Amniotic epithelial cell (primary cell): ENCODE measurements around the gene PCNT.

Experiments
- DNase-seq: peaks from one replicate; pipeline ENCODE4 v3.0.0-alpha.2; 2010; ENCODE audit warnings: low read depth

The PCNT gene

DNA sequence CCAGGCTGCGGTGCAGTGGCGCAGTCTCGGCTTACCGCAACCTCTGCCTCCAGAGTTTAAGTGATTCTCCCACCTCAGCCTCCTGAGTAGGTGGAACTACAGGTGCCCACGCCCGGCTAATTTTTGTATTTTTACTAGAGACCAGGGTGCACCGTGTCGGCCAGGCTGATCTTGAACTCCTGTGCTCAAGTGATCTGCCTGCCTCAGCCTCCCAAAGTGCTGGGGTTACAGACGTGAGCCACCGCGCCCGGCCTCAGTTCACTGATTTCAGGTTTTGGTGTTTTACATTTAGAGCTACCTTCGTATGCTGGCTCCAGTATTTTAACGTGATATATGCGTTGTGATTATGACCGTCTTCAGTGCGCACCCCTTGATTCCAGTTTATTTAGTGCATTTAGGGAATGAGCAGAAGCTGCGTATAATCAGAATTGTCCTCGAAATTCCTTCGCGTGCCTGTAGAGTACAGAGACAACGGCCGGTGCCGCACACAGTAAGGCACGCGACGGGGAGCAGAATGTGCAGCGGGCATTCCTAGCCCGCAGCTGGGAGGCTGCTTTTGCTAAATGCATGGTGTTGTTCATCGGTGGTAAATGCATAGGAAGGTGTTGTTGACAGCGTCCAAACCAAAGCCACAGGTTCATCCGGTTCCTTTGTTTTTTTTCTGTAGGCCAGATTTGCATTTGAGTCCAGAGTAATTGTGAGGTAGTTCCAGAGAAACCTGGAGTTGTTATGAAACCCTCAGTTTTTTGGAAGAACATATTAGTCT, 85.9 kb downstream of the PCNT start:
- DNase-seq = no peak

DNA sequence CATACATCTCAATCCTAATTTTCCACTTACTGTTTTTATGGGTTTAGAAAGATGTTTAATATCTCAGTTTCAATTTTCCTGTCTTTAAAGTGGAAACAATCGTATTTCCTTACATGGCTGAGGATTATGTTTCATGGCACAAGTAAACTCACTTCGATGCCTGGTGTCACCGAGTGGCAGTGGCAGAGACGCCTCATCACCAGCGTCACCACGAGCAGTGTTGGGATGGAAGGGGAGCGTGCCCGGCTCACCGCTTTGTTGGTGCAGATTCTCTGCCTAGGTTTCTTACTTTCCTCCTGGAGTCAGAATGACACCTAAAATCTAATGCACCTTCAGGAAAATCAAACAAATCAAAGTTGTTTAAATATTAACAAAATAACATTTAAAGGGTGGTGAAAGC, 86.6 kb downstream of the PCNT start:
- no peak for DNase-seq

DNA sequence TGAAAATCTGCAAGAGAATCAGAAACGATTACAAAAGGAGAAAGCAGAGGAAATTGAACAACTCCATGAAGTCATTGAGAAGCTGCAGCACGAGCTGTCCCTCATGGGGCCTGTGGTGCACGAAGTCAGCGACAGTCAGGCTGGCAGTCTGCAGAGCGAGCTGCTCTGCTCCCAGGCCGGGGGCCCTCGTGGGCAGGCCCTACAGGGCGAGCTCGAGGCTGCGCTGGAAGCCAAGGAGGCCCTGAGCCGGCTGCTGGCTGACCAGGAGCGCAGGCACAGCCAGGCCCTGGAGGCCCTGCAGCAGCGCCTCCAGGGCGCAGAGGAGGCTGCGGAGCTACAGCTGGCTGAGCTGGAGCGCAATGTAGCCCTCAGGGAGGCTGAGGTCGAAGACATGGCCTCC, 87.3 kb downstream of the PCNT start:
- no peak for DNase-seq

DNA sequence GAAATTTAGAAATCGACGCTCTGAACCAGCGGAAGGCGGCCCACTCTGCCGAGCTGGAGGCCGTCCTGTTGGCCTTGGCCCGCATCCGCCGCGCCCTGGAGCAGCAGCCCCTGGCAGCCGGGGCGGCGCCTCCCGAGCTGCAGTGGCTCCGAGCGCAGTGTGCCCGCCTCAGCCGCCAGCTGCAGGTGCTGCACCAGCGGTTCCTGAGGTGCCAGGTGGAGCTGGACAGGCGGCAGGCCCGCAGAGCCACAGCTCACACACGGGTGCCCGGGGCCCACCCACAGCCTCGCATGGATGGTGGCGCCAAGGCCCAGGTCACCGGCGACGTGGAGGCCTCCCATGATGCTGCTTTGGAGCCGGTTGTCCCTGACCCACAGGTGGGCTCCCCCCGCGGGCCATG, 87.7 kb downstream of the PCNT start:
- DNase-seq = no peak

DNA sequence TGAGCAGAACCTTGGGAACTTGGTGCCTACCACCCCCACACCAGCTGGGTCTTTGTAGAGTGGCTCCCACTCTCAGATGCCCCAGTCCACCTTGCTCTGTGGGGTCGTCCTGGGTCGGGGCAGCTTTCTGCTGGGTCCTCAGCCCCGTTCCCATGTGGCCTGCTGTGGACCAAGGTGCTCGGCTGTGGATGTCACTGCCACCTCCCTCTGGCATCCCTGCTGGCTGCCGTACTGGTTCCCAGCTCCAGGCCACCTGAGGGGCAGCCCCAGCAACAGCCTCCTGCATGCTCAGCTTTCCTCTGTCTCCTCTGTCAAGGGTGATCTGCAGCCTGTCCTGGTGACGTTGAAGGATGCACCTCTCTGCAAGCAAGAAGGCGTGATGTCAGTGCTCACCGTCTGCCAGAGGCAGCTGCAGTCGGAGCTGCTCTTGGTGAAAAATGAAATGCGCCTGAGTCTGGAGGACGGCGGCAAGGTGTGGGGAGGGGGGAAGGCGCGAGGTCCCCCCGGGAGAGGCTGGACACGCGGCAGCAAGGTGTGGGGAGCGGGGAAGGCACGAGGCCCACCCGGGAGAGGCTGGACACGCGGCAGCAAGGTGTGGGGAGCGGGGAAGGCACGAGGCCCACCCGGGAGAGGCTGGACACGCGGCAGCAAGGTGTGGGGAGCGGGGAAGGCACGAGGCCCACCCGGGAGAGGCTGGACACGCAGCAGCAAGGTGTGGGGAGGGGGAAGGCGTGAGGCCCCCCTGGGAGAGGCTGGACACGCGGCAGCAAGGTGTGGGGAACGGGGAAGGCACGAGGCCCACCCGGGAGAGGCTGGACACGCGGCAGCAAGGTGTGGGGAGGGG, 88.8 kb downstream of the PCNT start:
- DNase-seq = no peak

DNA sequence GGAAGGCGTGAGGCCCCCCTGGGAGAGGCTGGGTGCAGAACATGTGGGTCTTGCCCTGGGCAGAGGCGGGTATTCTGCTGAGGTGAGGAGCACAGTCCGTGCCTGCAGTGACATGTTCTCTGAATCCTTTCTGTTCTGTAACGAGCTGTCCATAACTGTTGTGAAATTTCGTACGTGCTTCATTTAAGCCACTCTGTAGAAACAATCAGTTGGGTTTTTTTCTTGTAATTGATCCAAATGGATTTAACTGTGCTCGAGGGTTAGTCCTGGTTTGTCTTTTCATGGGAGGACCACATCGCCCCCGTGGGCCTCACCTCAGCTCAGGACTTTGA, 89.4 kb downstream of the PCNT start:
- no peak for DNase-seq

DNA sequence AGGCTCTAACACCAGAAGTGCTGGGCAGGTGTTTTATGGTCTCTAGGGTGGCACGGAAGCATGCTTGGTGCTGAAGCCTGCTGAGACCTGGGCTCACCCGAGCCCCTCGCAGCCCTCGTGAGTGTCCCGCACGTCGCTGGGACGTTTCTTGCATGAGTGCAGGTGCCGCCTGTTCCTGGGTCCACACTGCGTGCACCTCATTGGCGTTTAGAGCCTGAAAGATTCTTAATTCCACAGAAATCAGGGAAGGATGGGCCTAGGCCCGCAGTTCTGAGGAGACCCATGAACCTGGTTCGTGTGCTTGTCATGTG, 91.0 kb downstream of the PCNT start:
- DNase-seq = no peak

DNA sequence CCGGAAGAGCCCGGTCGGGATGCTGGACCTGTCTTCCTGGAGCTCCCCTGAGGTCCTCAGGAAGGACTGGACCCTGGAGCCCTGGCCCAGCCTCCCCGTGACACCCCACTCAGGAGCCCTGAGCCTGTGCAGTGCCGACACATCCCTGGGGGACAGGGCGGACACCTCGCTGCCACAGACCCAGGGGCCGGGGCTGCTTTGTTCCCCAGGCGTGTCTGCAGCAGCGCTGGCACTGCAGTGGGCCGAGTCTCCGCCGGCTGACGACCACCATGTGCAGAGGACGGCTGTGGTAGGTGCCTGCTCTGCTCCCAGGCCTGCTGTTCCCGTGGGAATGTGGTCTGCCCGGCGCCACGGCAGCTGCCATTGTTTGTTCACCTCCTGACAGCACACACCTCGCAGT, 92.6 kb downstream of the PCNT start:
- DNase-seq = no peak

DNA sequence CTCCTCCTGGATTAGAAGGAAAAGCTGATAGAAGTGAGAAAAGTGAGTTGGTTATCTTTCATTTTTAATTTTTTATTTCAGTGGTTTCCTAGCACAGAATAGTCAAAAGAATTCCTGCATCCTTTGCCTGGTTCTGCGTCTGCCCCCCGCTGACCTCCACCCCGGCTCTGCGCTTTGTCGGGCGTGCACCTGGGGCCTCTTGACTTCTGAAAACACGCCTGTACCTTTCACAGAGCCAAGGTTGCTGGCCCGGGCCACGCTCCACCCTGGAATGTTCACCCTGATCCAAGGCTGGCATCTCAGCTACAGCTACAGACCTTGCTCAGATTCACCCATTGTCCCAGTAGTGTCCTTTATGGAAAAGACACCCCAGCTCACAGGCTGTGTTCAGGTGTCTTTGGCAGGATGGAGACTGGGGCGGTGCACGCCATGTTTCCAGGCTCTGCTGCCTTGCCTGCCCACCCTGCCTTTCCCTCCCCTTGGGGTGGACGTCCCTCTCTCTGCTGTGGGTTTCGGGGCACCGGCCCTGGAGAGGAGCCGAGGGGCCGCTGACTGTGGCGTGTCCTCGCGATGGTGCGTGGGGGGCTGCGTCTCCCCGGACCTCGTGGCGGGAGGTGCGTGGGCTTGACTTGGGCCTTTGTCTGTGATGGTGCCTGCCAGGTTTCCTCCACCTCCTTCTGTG, 94.5 kb downstream of the PCNT start:
- DNase-seq = no peak

DNA sequence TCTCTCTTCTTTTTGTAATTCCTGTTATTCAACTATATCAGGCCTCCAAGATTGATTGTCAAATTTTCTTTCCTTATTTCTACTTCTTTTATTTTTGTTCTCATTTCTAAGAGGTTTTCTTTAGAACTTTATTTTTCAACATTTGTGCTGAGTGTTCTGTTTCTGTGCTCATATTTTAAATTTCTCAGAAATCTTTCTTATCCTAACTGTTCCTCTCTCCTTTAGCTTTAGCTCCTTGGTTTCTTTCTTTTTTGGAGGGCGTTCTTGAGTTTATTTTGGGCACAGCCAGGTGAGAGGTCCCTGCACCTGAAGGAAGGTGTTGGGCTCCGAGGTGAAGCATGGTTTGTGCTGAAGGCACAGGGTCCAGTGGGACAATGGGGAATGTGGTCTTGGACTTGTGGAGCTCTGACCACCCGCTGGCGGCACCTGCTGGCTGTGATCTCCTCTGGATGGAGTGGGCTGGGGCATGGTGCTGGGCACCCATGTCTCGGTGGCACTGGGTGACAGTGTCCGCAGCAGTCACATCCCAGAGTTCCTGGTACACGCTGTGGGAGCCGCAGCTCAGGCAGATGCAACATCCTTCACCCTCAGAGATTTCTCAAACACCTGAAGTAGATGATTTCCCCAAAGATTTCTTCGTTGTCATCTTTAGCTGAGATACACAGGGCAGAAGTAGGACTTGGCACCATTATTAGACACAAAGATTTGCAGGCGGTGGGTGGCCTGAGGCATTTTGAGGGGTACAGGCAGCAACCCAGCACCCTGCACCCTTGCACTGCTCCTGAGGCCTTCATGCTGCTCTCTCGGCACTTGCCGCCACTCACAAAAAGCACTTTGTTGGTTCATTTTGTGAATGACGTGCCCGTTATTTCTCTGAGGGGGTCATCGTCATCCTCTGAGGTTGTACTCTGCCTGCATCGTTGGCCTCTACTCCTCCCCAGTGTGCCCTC, 96.6 kb downstream of the PCNT start:
- no peak for DNase-seq

DNA sequence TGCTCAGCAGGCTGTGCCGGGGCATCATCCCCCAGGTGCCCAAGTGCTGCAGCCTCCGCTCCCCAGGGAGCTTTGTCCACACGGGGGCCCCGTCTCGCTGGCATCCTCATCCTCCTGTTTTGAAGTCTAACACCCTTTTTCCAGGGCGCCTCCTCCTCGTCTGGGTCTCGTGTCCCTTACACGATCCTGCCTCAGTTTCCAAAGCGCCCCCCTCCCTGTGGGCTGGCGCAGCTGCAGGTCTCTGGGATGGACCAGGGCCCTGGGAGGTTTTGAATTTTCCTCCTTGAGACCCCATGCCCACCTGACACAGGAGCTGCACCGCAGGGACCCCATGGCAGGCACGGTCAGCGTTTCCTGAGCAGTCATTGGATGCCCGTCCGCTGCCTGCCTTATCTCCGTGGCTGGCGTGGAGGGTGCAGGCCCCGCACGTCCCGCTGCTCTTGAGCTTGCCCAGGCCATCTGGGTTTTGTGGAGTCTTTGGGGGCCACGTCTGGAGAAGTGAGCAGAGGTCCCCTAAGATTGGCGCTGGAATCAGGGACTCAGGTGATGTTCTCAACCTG, 97.3 kb downstream of the PCNT start:
- no peak for DNase-seq

DNA sequence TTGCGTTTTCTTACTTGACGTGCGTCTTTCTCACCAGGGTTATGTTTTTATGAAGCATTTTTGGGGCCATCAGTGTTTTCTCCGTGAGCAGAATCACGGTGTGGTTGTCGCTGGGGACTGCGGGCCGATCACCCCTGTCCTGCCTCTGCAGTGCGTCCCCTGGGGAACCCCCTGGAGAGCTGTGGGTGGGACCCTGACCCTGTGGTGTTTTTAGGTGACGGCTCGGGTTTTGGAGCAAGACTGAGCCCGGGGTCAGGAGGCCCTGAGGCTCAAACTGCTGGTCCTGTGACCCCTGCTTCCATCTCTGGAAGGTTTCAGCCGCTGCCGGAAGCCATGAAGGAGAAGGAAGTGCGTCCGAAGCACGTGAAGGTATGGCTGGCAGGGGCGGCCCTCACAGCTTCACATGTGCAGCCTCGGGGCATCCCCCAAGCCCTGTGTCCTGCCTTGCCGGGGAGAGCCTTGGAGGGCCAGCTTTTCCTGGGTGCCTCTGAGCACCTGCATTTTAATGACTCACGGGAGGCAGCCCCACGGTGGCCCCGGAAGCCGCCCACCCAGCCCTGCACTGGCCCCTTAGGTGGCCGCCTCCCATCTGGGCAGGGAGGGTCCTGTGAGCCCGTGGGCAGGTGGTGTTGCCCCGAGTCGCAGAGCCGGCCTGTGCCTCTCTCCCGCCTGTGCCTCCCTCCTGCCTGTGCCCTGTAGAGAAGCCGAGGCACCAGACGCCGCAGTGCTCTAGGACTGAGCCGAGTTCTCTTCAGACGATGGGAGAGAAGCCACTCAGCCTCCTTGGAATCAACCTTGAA, 98.0 kb downstream of the PCNT start:
- no peak for DNase-seq

DNA sequence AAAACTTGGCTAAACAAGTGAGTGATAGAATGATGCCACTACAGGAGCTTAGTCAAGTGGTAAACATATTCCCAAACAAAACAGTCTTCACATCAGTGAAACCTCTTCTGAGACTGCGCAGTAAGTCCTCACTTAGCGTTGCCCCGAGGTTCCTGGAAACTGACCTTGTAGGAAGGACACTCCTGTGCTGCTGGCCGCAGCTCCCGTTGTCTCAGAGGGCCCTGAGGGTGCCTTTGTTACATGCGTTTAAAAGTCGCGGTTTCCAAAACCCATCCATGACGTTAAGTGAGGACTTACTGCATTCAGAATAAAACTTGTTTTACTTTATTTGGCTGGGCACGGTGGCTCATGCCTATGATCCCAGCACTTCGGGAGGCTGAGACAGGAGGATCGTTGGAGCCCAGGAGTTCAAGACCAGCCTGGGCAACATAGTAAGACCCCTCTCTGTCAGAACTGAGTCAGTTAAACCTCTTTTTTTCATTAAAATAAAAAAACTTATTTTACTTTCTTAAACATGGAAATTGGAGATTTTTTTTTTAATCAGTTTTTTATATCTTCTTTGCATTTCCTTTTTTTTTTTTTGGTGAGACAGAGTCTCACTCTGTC, 98.8 kb downstream of the PCNT start:
- DNase-seq = no peak

DNA sequence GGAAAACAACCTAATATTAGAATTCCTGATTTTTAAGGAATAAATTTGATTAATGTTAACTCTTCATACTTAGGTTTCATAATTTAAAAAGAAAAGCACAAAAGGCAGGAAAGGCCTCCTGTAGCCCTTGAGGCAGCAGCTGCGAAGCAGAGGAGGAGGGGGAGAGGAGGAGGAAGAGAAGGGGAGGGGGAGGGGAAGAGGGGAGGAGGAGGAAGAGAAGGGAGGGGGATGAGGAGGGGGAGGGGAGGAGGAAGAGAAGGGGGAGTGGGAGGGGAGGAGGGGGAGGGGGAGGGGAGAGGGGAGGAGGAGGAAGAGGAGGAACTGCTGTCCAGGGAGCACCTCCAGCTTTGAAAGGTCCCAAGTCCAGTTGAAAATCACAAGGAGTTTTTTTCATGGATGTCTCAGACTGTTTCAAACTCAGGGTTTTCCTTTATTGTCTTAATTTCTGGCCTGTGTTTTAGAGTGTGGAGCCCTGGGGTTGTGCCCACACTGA, 99.6 kb downstream of the PCNT start:
- DNase-seq = no peak

DNA sequence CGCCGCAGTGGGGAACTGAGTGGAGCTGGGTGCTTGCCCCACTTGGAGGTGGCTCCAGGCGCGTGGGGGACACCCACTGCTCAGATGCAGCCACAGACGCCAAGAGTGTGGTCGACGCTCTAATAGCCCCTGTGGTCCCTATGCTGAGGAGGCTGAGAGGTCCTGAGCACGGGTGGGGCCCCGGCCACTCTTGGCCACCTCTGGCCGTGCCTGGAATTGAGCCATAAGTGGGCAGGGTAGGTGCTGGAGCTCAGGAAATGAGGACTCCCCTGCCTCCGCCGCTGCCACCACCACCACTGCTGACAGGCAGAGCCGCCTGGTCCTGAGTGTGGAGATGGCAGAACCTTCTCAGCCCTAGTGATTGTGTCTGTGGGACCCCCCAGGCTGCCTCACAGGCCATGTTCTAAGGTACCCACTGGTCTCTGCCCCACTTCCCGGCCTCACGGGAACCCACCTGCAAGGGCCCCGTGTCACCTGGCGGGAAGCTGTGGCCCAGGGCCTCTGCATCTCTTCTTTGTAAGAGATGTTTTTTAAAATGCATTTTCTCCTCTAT, 100.2 kb downstream of the PCNT start:
- DNase-seq = no peak

DNA sequence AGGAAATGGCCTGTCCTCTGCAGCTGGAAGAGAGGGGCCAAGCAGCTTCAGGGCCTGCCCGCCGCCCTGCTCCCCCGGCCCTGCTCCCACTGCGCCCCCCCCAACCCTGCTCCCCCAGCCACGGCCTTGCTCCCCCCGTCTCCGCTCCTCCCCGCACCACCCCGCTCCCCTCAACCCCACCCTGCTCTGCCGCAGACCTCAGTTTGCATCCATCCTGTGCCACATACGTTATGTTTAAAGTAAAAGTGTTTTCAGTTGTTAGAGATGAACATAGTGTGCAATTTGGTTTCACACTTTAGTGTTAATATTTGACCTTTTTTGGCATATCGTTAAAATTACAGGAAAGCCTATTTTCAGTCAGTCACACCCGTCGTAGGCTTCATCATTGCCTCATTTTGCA, 100.7 kb downstream of the PCNT start:
- DNase-seq = no peak

DNA sequence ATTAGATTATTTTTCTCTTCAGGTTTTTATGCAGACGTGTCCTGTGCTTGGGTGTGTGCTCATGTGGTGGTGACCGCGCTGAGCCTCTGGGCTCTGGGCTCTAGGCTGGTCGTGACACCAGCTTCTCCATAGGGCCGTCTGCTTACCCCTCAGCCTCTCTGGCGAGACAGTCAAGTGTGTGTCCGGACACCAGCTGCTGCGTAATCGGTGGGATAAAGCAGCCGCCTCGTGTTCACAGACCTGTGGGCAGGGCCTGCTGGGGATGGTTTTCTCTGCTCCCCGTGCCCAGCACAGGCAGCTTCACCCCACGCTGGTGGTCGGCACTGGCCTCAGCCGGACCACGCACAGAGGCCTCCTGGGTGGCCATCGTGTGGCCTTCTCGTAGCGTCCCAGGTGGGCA, 101.1 kb downstream of the PCNT start:
- DNase-seq = no peak

DNA sequence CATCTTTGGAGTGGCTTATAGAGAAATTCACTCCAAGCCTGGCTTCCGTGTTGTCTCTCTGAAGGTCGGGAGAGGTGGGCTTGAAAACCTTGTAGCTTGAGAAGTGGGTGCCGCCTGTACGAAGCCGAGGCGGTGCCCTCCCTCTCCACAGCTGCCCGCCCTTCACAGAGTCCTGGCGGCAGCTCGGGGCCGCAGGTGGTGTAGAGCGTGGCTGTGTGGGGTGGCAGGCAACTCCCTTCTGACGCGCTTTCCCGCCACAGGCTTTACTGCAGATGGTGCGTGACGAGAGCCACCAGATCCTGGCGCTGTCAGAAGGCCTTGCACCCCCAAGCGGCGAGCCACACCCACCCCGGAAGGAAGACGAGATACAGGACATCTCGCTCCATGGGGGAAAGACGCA, 101.6 kb downstream of the PCNT start:
- no peak for DNase-seq

DNA sequence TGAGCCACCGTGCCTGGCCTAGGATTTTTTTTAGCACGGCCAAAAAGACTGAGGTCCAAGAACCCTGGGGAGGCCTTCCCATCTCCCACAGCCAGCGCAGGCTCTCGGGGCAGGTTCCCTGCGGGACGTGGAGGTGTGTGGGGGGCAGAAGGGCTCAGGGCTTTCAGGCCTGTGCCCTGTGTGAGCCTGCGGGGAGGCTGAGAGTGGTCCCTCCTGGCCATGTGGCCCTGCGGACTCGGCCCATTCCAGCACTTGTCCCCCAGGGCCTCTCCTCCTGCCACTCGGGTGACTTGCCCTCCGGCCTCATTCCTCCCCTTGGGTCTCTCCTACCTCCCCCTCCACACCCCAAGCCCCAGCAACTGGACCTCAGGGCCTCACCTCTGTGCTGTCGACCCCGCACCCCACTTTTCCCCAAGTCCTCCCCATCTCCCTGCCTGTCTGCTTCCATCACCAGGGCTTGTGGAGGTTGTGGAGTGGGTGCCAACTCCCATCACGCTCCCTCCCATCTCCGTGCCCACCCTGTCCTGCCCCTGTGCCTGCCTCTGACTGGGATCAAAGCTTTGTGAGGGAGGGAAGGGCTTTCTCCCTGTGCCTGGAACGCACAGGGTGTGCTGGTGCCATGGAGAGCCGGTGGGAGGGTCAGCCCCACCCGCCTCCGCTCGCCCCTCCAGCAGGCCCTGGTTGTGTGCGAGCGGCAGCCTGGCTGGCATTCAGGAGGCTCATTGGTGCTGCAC, 102.5 kb downstream of the PCNT start:
- no peak for DNase-seq
